ENCODE measurements around the gene TMOD4.
"Not testable (repeated sequence)": the region's sequence is repeated elsewhere in the genome, so short reads cannot be mapped to it uniquely, and the experiment has no call there.

The TMOD4 gene

DNA sequence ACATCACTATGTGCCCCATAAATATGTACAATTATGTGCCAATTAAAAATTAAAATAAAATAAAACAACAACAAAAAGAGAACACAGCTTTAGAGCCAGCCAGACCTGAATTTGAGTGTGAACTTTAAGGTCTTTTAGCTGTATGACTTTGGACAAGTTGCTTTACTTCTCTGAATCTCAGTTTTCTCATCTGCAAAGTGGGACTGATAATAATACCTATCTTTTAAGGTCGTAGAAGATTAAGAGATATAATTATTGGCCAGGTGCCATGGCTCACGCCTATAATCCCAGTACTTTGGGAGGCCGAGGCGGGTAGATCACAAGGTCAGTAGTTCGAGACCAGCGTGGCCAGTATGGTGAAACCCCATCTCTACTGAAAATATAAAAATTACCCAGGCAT is 17.5 kb upstream of the TMOD4 start:
- no peak for DNase-seq (ENCODE audit: low read depth)
- in situ Hi-C loops (cut with HindIII; ENCODE audit: low sequenced_read_pairs) = no loop called here
- TF ChIP-seq, protein P1, sequence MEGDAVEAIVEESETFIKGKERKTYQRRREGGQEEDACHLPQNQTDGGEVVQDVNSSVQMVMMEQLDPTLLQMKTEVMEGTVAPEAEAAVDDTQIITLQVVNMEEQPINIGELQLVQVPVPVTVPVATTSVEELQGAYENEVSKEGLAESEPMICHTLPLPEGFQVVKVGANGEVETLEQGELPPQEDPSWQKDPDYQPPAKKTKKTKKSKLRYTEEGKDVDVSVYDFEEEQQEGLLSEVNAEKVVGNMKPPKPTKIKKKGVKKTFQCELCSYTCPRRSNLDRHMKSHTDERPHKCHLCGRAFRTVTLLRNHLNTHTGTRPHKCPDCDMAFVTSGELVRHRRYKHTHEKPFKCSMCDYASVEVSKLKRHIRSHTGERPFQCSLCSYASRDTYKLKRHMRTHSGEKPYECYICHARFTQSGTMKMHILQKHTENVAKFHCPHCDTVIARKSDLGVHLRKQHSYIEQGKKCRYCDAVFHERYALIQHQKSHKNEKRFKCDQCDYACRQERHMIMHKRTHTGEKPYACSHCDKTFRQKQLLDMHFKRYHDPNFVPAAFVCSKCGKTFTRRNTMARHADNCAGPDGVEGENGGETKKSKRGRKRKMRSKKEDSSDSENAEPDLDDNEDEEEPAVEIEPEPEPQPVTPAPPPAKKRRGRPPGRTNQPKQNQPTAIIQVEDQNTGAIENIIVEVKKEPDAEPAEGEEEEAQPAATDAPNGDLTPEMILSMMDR (IDR thresholded peaks at IDR 0.05; ENCODE audit: low read depth, low read length, missing control alignments) = no peak
- H3K4me3 ChIP-seq (ENCODE audit: low read depth, low read length) = no peak overlapping the region

DNA sequence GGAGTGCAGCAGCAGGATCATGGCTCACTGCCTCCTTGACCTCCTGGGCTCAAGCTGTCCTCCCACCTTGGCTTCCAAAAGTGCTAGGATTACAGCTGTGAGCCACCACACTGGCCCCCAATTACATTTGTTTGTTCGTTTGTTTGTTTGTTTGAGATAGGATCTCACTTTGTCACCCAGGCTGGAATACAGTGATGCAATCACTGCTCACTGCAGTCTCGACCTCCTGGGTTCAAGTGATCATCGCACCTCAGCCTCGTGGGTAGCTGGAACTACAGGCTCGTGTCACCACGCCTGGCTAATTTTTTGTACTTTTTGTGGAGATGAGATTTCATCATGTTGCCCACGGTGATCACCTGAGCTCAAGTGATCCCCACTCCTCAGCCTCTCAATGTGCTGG is 16.3 kb upstream of the TMOD4 start:
- no peak overlapping the region for H3K4me3 ChIP-seq (ENCODE audit: low read depth, low read length)
- no peak for DNase-seq (ENCODE audit: low read depth)
- TF ChIP-seq, protein P1 (IDR thresholded peaks at IDR 0.05; ENCODE audit: low read depth, low read length, missing control alignments) = no peak
- in situ Hi-C loops (cut with HindIII; ENCODE audit: low sequenced_read_pairs) = no loop called here

DNA sequence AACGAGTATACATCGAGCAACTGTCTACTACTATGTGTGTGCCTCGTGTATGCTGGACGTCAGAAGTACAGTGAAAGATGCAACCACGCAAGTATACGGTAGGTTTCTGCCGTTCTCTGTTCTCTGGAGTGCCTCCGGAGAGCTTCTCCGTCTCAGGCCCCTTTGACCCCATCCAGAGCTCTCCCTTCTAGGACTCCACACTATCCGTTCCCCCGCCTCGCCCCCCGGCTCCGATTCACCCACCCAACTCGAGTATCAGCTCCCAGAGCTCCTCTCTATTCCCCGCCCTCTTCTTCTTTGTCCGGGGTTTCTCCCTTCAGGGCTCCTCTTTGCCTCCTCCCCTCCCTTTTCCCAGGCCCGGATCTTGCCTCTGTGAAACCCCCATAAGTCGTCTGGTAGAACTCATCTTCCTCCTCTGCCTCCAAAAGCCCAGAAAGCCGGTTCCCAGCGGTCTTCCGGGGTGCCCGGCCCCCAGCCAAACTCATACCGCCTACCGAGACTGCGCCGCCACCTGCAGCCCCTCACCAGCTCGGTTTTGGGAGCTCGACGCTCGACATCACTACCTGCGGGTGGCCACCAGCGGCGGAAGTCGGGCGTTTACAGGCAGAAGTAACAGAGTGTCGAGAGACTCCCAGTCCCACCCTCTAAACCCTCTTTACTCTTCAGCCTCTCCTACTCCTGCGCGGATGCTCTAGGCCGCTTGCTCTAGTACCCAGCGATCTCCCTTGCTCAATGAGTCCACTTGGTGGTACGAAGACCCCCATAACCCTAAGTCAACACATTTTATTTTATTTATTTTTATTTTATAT is 14.1 kb upstream of the TMOD4 start, which contains the start of gene VPS72:
Gene VPS72, minus strand, starts transcription at position 561 of the 809 bp plus-strand sequence. Its CDS starts 76 bp downstream, at position 485.
- in situ Hi-C loops (cut with HindIII; ENCODE audit: low sequenced_read_pairs) = no loop called here
- peak; percentile 68 for DNase-seq (ENCODE audit: low read depth)
- H3K4me3 ChIP-seq (ENCODE audit: low read depth, low read length) = peak within 1 kb of the TSS; percentile 91
- TF ChIP-seq, protein P1 (IDR thresholded peaks at IDR 0.05; ENCODE audit: low read depth, low read length, missing control alignments) = no peak

DNA sequence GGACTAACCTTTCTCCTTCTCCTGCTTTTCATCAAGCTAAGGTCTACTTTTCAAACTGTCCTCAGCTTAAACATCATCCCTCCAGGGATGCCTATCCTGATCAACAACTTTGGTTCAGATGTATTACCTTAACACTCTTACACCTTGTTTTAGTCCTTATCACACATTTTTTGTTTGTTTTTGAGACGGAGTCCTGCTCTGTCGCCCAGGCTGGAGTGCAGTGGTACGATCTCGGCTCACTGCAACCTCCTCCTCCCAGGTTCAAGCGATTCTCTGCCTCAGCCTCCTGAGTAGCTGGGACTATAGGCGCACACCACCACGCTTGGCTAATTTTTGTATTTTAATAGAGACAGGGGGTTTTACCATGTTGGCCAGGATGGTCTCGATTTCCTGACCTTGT is 12.9 kb upstream of the TMOD4 start:
- in situ Hi-C loops (cut with HindIII; ENCODE audit: low sequenced_read_pairs); DNase-seq (ENCODE audit: low read depth): not testable (repeated sequence)
- peak overlapping the region; percentile 91 for H3K4me3 ChIP-seq (ENCODE audit: low read depth, low read length)

DNA sequence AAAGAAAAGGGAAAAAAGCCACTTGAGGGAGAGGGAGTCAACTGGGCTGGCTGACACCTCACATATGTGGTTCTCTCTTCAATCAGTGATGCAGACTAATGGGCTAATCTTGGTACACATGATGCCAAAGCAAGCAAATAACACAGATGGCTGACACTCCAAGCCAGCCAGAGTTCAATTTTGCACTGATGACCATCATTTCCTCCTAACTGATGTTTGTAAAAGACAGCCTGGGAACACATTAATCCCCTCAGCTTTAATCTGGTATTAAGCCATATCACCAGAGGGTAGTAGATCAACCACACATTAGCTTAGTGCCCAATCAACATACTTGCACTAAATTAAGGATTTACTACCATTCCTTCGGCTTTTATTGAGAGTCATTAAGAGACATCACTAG is 11.4 kb upstream of the TMOD4 start:
- in situ Hi-C loops (cut with HindIII; ENCODE audit: low sequenced_read_pairs) = no loop called here

DNA sequence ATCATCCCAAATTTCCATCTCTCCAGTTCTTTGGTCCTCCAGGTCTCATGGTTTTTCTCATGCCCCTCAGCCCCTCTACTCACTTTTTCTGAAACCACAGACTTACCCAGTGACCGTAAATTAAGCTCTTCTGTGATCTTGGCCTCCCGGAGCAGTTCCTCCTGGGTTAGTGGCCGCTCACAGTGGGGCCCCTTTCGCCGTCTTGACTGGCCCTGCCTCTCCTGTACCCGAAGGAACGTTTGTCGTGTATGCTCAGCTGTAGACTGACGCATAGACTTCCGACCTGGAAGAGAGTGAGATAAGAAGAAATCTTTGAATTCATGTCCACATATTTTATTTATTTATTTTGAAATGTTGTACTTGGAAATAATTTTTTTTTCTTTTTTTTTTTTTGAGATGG is 8.4 kb upstream of the TMOD4 start:
- DNase-seq (ENCODE audit: low read depth) = no peak
- no peak overlapping the region for H3K4me3 ChIP-seq (ENCODE audit: low read depth, low read length)
- in situ Hi-C loops (cut with HindIII; ENCODE audit: low sequenced_read_pairs) = no loop called here
- TF ChIP-seq, protein P1 (IDR thresholded peaks at IDR 0.05; ENCODE audit: low read depth, low read length, missing control alignments) = no peak

More for the DNA sequence above, 11.4 kb upstream of the TMOD4 start:
- DNase-seq (ENCODE audit: low read depth) = no peak
- TF ChIP-seq, protein P1 (IDR thresholded peaks at IDR 0.05; ENCODE audit: low read depth, low read length, missing control alignments) = no peak
- H3K4me3 ChIP-seq (ENCODE audit: low read depth, low read length) = no peak overlapping the region

DNA sequence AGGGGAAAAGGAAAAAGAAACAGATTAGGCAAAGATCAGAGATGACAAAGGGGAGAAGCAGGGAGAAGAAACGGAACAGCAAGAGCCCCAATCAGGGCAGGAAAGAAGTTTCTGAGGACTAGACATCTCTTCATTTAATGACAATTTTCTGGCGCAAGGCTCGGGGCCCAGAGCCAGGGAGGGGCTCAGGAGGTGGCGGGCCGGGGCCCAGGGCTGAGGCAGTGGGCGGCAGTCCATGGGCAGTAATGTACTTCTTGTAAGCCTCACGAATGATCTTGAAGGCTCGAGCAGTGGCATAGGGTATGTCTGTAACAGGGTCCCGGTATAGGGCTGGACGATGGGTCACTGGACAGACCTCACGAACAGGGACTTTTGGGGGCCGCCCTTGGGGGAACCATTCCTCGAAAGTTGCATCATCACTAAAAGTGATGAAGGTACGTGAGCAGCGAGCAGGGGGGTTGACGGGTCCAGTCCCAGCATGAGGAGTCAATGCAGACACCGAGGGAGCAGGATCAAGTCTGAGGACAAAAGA is 799 bp upstream of the TMOD4 start:
- TF ChIP-seq, protein P1 (IDR thresholded peaks at IDR 0.05; ENCODE audit: low read depth, low read length, missing control alignments) = no peak
- no peak overlapping the region for H3K4me3 ChIP-seq (ENCODE audit: low read depth, low read length)

More for the DNA sequence above, 799 bp upstream of the TMOD4 start:
- no peak for DNase-seq (ENCODE audit: low read depth)
- in situ Hi-C loops (cut with HindIII; ENCODE audit: low sequenced_read_pairs) = no loop called here

Data from astrocyte of the cerebellum (primary cell).